ENCODE data around the gene PTPDC1. TPM values are rescaled to one million over a fixed set of nuclear protein-coding genes. Genes with fewer than 3 reads are reported as not detected.
"Not testable (repeated sequence)": the region's sequence is repeated elsewhere in the genome, so short reads cannot be mapped to it uniquely, and the experiment has no call there.

PTPDC1 gene
- total RNA-seq, 1 donor from 2014 or later = 13.6 TPM

DNA sequence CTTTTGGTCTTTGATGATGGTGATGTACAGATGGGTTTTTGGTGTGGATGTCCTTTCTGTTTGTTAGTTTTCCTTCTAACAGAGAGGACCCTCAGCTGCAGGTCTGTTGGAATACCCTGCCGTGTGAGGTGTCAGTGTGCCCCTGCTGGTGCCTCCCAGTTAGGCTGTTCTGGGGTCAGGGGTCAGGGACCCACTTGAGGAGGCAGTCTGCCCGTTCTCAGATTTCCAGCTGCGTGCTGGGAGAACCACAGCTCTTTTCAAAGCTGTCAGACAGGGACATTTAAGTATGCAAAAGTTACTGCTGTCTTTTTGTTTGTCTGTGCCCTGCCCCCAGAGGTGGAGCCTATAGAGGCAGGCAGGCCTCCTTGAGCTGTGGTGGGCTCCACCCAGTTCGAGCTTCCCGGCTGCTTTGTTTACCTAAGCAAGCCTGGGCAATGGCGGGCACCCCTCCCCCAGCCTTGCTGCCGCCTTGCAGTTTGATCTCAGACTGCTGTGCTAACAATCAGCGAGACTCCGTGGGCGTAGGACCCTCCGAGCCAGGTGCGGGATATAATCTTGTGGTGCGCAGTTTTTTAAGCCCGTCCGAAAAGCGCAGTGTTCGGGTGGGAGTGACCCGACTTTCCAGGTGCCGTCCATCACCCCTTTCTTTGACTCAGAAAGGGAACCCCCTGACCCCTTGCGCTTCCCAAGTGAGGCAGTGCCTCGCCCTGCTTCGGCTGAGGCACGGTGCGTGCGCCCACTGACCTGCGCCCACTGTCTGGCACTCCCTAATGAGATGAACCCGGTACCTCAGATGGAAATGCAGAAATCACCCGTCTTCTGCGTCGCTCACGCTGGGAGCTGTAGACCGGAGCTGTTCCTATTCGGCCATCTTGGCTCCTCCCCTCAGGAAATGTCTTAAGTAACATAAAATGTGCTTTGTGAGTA lies 10.2 kb downstream of the PTPDC1 start:
- DNase-seq (ENCODE audit: low spot score) = not testable (repeated sequence)

DNA sequence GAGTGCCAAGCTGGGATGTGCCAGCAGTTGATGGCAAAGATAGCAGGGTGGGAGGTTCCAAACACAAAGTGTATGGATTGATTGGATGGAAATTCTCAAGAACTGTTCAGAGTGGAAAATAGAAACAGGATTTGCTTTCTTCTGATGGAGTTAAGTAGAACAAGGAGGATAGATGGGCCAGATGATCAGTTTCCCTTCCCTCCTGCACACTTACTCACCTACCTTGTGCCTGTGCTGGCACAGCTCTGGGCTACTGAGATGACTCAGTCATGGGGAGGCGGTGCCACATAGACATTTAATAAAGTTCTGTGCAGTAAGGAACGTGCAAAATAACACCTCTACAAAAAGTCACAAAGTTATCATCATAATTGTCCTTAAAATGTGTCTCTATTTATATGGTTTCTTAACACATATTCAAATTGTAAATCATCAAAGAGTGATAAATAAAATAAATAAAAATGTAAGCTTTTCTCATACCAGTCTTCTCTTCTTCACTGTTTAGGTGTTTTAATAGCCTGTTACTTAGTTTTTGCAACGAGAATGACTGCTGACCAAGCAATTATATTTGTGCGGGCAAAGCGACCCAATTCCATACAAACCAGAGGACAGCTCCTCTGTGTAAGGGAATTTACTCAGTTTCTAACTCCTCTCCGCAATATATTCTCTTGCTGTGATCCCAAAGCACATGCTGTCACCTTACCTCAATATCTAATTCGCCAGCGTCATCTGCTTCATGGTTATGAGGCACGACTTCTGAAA lies 12.7 kb downstream of the PTPDC1 start:
- DNase-seq (ENCODE audit: low spot score) = no peak

DNA sequence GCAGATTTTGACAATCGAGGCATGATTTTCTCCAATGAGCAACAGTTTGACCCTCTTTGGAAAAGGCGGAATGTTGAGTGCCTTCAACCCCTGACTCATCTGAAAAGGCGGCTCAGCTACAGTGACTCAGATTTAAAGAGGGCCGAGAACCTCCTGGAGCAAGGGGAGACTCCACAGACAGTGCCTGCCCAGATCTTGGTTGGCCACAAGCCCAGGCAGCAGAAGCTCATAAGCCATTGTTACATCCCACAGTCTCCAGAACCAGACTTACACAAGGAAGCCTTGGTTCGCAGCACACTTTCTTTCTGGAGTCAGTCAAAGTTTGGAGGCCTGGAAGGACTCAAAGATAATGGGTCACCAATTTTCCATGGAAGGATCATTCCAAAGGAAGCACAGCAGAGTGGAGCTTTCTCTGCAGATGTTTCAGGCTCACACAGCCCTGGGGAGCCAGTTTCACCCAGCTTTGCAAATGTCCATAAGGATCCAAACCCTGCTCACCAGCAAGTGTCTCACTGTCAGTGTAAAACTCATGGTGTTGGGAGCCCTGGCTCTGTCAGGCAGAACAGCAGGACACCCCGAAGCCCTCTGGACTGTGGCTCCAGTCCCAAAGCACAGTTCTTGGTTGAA lies 13.6 kb downstream of the PTPDC1 start:
- no peak for DNase-seq (ENCODE audit: low spot score)

DNA sequence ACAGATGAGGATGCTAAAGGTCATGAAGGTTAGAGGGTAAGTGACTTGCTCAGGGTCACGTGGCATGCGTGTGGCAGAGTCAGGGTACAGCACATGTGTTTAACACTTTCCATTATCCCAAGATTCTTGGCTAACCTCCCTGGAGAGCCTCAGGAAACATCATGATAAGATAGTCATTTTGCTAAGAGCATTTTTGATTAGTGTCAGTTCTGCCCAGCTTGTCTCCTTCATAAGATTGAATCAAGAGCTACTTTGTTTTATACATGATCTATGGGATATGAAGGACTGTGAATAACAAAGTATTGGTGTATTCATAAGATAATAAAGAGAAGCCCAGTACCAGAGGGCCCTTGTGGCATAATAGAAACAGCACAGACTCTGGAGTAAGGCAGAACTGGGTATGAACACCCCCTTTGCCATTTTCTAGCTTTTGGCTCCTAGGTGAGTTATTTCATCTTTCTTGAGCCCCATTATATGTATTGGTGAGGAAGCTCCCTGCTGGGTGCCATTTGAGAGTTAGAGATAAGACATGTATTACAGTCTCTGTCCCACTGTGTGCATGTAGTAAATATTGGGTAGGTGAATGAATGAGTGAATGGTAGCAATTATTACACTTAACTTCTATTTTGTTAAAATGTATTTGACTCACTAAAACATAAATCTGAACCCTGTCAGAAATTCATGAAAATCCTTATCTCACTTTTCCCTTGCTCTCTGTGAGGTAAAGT lies 16.1 kb downstream of the PTPDC1 start:
- no peak for DNase-seq (ENCODE audit: low spot score)

DNA sequence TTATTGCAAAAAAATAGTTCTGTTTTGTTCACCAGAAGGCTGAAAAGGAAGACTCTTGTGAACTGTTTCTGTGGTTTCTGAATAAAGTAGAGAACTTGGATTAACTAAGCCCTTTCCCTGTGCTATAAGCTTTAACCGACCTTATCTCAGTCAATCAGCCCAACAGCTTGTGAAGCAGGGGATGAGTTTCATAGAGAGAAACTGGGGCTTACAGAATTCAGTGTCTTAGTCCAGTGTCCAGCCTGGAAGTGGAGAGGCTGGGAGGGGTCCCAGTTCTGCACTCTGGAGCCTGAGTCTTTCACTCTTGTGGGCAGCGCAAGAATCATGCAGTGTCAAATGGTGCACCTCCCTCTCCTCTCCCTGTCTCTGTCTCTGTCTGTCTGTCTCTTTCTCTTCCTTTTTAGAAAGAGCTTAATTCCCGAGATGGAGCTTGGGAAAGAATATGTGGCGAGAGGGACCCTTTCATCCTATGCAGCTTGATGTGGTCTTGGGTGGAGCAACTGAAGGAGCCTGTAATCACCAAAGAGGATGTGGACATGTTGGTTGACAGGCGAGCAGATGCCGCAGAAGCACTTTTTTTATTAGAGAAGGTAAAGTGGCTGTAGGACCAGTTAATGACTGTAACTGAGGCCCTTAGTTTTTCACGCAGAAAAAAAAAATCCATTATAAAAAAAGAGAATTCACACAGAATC lies 17.0 kb downstream of the PTPDC1 start:
- no peak for DNase-seq (ENCODE audit: low spot score)

DNA sequence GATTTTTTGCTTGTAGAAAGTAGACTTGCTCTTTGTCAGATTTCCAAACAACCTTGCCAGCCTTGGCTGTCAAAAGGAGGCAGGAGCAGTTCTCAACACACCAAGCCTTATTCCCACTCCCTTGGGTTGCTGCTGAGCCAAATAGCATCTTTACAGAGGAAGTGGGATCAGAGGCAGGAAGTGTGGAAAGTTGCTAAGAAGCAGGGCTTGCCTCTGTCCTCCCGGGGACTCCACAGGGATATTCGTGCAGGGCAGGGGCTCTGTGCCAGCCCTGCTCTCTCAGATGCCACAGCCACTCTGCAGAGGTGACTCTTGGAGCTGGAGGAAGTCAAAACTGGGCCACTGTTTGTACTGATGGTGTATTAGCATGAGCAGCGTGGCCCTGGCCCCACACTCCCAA lies 24.3 kb downstream of the PTPDC1 start:
- no peak for DNase-seq (ENCODE audit: low spot score)

DNA sequence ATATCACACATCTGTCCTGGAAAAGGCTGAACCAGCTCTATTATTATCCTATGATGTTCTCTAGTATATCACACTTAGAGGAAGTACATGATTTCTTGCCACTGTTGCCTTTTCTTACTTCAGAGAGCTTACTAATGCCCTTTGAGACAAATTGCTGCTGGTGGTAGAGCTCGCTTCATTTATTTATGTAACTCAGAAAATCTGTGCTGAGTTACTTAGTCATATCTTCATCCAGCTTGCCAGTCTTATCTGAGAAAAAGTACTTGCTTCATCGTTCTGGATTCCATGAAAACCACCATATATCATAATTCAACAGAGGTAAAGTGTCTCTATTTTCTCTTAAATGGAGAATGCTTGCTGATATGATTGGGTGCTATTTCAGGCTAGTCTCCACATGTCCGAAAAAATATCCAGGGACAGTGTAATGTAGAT lies 26.6 kb downstream of the PTPDC1 start:
- DNase-seq (ENCODE audit: low spot score) = no peak

DNA sequence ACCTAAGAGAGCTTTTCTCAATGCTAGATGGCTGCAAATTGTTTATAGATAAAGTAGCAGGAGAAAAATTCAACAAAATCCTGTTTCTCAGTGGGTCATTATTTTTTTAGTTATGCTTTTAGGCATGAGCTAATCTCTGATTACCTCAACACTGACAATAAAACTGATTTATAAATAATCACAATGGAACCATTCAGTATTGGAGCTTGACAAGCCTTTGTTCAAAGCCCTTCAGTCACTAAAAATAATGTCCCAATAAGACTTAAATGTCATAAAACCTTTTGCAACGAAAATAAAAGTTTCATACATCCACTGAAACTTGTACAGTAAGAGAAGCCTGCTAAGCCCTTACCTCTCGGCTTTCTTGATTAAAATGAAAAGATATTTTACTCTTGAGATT lies 27.2 kb downstream of the PTPDC1 start:
- DNase-seq (ENCODE audit: low spot score) = no peak

DNA sequence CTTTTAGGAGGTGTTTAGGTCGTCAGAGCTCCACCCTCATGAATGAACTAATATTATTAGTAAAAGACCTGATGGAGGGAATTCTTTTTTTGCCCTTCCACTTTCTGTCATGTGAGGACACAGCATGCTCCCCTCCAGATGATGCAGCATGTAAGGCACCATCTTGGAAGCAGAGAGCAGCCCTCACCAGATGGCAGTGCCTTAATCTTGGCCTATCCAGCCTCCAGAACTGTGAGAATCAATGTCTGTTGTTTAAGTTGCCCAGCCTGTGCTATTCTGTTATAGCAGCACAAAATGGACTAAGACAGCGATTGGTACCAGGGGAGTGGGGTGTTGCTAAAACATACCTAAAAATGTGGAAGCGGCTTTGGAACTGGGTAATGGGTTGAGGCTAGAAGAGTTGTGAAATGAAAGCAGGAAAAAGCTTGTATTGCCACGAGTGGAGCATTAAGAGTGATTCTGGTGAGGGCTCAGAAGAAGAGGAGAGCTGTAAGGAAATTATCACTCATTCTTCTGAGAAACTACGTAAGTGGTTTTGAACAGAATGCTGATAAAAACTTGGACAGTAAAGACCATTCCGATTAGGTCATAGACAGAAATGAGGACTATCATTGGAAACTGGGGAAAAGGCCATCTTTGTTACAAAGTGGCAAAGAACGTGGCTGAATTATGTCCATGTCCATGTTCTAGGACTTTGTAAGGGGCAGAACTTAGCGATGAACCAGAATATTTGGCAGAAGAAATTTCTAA lies 28.6 kb downstream of the PTPDC1 start:
- DNase-seq (ENCODE audit: low spot score) = no peak

DNA sequence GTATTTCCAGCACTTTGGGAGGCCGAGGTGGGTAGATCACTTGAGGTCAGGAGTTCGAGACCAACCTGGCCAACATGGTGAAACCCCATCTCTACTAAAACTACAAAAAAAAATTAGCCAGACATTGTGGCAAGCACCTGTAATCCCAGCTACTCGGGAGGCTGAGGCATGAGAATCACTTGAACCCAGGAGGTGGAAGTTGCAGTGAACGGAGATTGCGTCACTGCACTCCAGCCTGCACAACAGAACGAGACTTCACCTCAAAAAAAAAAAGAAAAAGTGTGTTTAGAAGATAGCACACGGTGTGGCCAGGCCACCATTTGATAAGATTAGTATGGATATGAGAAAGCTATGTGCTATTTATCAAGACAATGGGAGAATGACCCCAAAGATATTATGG lies 35.8 kb downstream of the PTPDC1 start:
- not testable (repeated sequence) for DNase-seq (ENCODE audit: low spot score)

DNA sequence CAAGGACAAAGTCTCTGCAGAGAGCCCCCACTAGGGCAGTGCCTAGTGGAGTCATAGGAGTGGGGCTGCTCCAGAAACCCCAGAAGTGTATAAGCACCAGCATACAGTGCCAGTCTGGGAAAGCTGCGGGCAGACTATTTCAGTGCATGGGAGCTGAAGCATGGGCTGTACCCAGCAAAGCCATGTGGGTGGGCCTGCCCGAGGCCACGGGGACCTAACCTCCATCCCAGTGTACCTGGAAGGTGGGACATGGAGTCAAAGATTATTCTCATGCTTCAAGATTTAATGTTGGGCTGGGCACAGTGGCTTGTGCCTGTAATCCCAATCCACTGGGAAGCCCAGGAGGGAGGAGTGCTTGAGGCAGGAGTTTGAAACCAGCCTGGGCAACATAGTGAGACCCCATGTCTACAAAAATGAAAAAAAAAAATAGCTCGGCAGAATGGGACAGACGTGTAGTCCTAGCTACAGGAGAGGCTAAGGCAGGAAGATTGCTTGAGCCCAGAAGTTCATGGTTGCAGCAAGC lies 36.7 kb downstream of the PTPDC1 start:
- no peak for DNase-seq (ENCODE audit: low spot score)

DNA sequence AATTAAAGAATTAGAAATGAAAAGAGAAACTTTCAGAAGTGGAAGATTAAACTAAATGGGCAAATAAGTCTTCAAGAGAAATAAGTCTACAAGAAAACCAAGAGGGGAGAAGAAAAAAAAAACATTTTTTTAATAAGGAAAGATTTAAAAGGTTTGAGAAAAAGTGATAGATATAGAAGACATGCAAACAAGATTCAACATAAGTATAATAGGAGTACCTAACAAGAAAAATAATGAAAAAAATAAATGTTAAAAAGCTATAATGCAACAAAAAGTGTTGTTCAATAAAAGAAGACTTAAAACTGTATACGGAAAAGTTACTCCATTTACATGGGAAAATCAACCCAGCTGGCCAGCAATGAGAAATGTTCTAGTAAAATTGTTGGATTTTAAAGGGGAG lies 42.6 kb downstream of the PTPDC1 start:
- DNase-seq (ENCODE audit: low spot score) = no peak

DNA sequence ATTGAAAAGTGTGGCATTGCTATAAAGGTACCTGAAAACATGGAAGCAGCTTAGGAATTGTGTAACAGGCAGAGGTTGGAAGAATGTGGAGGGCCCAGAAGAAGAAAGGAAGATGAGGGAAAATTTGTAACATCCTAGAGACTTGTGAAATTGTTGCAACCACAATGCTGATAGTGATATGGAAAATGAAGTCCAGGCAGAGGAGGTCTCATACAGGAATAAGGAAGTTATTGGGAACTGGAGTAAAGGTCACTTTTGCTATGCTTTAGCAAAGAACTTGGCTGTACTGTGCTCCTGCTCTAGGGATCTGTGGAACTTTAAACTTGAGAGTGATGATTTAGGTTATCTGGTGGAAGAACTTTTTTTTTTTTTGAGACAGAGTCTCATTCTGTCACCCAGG lies 43.5 kb downstream of the PTPDC1 start:
- DNase-seq (ENCODE audit: low spot score) = no peak

DNA sequence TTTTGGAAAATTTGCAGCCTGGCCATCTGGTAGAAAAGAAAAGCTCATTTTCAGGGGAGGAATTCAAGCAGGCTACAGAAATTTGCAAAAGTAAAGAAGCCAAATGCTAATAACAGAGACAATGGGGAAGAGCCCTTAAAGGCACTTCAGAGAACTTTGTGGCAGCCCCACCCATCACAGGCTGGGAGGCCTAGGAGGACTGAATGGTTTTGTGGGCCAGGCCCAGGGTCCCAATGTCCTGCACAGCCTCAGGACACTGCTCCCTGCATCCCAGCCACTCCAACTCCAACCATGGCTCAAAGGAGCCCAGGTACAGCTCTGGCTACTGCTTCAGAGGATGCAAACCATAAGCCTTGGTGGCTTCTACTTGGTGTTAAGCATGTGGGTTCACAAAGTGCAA lies 44.3 kb downstream of the PTPDC1 start:
- no peak for DNase-seq (ENCODE audit: low spot score)

DNA sequence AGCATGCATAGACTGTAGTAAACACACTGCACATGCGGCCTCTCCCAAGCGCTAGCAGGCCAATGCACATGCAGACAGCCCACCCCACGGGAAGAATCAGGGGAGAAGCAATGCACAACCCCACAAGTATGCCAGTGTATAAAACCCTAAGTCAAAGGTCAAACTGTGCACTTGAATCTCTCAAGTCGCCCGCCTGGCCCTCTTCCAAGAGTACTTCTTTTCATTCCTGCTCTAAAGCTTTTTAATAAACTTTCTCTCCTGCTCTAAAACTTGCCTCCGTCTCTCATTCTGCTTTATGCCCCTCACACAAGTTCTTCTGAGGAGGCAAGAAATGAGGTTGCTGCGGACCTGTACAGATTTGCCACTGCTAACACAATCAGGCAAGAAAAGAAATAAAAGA lies 50.4 kb downstream of the PTPDC1 start:
- no peak for DNase-seq (ENCODE audit: low spot score)

DNA sequence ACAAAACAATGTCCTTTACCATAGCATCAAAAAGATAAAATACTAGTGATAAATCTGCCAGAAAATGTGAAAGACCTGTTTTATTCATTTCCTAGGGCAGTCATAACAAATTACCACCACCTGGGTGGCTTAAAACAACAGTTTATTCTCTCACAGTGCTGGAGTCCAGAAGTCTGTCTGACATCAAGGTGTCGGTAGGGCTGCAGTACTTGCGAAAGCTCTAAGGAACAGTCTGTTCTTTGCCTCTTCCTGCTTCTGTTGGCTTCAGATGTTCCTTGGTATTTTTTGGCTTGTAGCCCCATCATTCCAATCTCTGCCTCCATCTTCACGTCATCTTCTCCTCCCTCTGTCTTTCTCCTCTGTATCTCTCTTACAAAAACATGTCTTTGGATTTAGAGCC lies 51.0 kb downstream of the PTPDC1 start:
- no peak for DNase-seq (ENCODE audit: low spot score)

DNA sequence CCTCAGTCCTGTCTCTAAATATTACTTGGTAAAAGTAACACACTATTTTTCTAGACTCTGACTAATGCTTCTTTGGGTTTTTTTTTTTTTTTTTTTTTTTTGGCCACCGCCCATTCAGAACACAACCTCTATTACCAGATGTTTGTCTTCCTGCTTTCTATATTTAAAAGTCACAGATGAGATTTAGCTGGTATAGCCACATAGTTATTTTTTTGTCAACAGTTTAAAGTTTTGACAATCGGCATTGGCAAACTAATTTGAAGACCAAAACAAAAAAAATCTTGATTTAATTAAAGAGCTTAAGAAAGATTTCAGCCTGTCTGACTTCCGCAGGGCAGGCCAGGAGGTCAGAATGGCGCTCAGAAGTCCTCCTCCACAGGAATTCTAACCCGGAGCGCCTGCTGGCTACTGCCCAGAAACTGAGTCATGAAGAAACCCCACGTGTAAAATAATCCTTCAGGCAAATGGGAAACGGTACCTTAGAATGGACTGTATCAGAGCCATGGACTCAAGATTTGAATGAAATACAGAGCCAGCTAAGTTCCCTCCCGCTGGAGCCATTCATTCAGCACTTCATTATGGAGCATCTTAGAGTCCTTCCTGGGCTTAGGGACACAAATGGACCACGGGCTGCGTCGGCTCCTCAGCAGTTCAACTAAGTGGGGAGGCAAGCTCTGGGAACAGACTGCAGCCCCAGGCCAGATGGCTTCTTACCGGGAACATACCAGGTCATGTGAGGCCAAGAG lies 55.6 kb downstream of the PTPDC1 start:
- no peak for DNase-seq (ENCODE audit: low spot score)

DNA sequence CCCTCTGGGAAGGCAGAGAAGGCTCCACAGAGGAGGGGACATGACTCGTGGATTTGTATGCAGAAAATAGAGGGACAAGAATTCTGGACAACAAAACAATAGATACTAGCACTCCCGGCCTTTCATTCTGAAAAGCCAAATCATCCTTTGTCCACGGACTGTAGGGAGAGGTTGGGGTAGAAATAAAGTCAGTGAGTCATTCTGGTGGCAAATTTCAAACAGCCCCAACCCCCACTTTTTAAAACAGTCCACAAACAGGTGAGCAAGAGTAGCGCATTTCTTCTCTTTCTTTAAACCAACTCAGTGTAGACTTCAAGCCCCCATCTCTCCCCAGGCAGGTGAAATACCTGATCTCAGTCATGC lies 56.1 kb downstream of the PTPDC1 start:
- no peak for DNase-seq (ENCODE audit: low spot score)
